Lung (tissue), 12 donors: Measurements from ENCODE around the gene CIB2. TPM values are rescaled to one million over a fixed set of nuclear protein-coding genes. Genes with fewer than 3 reads are reported as not detected.

Experiments used
- ATAC-seq: fragments of 200-7000 bp; cut with Tn5 transposase; one replicate; pipeline ENCODE4 v1.9.1; 2020; ENCODE audit warnings: moderate number of reproducible peaks; ENCODE audit not compliant: insufficient read depth, low FRiP score
- DNase-seq, 3 donors: peaks; one replicate each; pipeline ENCODE4 v3.0.0-alpha.2; 2013 to 2017
- H3K27ac ChIP-seq, 2 donors: one replicate each; pipeline ENCODE4 v1.5.1; 2013; ENCODE audit warnings: mild to moderate bottlenecking in 2 of 2, moderate library complexity in 2 of 2, control low read depth in 1 of 2, inconsistent platforms in 1 of 2, low read depth in 1 of 2, low read length in 1 of 2
- H3K27me3 ChIP-seq, 3 donors: one replicate each; pipeline ENCODE4 v1.5.1; 2013; ENCODE audit warnings: low read length in 2 of 3; ENCODE audit not compliant: control insufficient read depth in 3 of 3, insufficient read depth in 3 of 3
- H3K36me3 ChIP-seq, 4 donors: one replicate each; pipeline ENCODE4 v1.5.1; 2013; ENCODE audit warnings: low read length in 4 of 4, mild to moderate bottlenecking in 1 of 4, moderate library complexity in 1 of 4; ENCODE audit not compliant: control insufficient read depth in 4 of 4, insufficient read depth in 4 of 4
- H3K4me1 ChIP-seq, 5 donors: one replicate each; pipeline ENCODE4 v1.5.1; 2013; ENCODE audit warnings: low read length in 5 of 5, mild to moderate bottlenecking in 2 of 5, moderate library complexity in 1 of 5; ENCODE audit not compliant: control insufficient read depth in 5 of 5, insufficient read depth in 5 of 5
- H3K4me3 ChIP-seq: one replicate; pipeline ENCODE4 v1.5.1; 2013; ENCODE audit warnings: mild to moderate bottlenecking, control low read depth, moderate library complexity
- H3K9ac ChIP-seq, 2 donors: one replicate each; pipeline ENCODE4 v1.5.1; 2013; ENCODE audit warnings: low read length in 2 of 2, control low read depth in 1 of 2; ENCODE audit not compliant: insufficient read depth in 1 of 2
- H3K9me3 ChIP-seq, 4 donors: one replicate each; pipeline ENCODE4 v1.5.1; 2013; ENCODE audit warnings: low read length in 3 of 4, mild to moderate bottlenecking in 1 of 4, moderate library complexity in 1 of 4; ENCODE audit not compliant: control insufficient read depth in 4 of 4, insufficient read depth in 3 of 4
- WGBS, 2 donors: extraction: QIAGEN DNeasy Blood & Tissue Kit; methylation state at CpG; one replicate each; pipeline ENCODE4 v1.1.7; 2013; 5-methylcytosine and 5-hydroxymethylcytosine counted together
- polyA plus RNA-seq, 2 donors: library from polyadenylated mRNA; stranded (reverse); fragments of 200-250 nt; gene quantifications; one replicate each; pipeline ENCODE4 v1.2.1, GENCODE V29; 2013
- total RNA-seq, 2 donors: library from RNA; depleted of rRNA in 1 of 2; stranded (reverse); fragments of >200 nt in 1 of 2; gene quantifications; one replicate each; pipeline ENCODE4 v1.2.1, GENCODE V29; 2014 to 2021
- TF ChIP-seq, protein P1 (sequence below): IDR thresholded peaks from 2 replicates; pipeline ENCODE4 v1.5.1; 2012; ENCODE audit warnings: mild to moderate bottlenecking; ENCODE audit errors: control extremely low read depth, extremely low read depth
- donor health status: control.
- donor health status: control.
- donor health status: Bipolar disorder and iron deficiency.
- donor health status: healthy.
- donor health status: DM: yes; HTN: yes; CAD: no.

CIB2 gene
- total and polyA plus RNA-seq, 4 donors, result 0.95 to 9.8 (median 2.1) TPM

DNA sequence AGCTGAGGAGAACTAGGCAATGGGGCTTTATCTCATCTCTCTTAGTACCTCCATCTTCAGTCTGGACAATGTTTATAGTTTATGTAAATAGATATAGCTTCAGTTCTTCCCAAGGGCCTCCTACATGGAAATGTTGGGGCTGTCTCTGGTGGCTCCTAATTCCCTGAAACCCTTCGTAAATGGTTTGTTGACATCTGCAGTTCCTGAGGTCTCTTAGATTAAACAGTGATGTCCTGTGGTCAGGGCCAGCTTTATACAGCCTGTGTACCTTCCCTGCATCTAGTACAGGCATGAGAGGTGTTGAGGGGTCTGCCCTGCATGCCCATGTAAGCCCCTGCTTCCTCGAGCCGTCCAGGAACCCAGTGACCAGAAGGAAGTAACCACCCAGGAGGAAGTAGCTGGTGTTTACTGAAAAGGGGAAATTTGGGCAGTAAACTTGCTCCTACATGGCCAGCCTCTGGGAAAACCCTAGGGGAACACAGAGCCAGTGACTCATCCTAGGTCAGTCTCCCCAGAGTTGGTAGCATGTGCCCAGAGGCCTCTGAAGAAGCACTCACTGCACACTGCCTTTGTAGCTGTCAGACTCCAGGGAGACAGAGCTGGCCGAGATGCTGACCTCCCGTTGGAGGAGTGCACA is 49.0 kb downstream of the CIB2 start:
- H3K9me3 ChIP-seq, result no peaks in the 10 kb centered on the region
- H3K27me3 ChIP-seq, result no peaks in the 10 kb centered on the region
- H3K4me3 ChIP-seq, result no peak overlapping the region
- H3K36me3 ChIP-seq, result no peaks in the 10 kb centered on the region
- DNase-seq (no peak), ATAC-seq (peak; percentile 63)
- peaks cover 0 to 21% (median 6%) of the 10 kb centered on the region in 5 donors for H3K4me1 ChIP-seq
- WGBS, 2 donors, result 43 to 48% methylated on average over 5 of the region's 5 CpGs
- no peak overlapping the region for H3K9ac ChIP-seq
- H3K27ac ChIP-seq, result peak overlapping the region in 1 of 2 donors; percentile 76
- TF ChIP-seq, protein P1, sequence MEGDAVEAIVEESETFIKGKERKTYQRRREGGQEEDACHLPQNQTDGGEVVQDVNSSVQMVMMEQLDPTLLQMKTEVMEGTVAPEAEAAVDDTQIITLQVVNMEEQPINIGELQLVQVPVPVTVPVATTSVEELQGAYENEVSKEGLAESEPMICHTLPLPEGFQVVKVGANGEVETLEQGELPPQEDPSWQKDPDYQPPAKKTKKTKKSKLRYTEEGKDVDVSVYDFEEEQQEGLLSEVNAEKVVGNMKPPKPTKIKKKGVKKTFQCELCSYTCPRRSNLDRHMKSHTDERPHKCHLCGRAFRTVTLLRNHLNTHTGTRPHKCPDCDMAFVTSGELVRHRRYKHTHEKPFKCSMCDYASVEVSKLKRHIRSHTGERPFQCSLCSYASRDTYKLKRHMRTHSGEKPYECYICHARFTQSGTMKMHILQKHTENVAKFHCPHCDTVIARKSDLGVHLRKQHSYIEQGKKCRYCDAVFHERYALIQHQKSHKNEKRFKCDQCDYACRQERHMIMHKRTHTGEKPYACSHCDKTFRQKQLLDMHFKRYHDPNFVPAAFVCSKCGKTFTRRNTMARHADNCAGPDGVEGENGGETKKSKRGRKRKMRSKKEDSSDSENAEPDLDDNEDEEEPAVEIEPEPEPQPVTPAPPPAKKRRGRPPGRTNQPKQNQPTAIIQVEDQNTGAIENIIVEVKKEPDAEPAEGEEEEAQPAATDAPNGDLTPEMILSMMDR, result no peak

DNA sequence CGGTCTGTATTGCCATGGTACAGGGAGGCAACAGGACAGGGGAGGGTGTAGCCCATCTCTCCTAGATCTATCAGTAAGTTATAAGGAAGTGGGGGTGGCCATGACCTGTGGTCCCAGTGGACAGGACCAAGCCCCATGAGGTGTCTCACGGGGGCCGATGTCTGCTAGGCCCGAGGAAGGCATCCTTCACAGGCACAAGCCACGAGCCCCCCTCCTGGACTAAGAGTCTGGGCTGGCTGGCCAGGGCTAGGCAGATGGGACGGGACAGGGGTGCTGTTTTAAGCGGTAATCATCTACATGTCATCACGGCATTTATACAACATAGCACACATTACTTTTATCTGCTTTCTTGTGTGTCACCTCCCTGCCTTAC is 51.2 kb downstream of the CIB2 start:
- peaks cover 0 to 29% (median 11%) of the 10 kb centered on the region in 5 donors for H3K4me1 ChIP-seq
- no peak overlapping the region for H3K9ac ChIP-seq
- H3K4me3 ChIP-seq, result no peak overlapping the region
- 97 to 98% methylated on average over 8 of the region's 8 CpGs for WGBS, 2 donors
- no peaks in the 10 kb centered on the region for H3K27me3 ChIP-seq
- ATAC-seq, result no peak
- TF ChIP-seq, protein P1, result no peak
- DNase-seq, result no peak
- no peak overlapping the region for H3K27ac ChIP-seq
- H3K36me3 ChIP-seq, result no peaks in the 10 kb centered on the region
- H3K9me3 ChIP-seq, result no peaks in the 10 kb centered on the region

DNA sequence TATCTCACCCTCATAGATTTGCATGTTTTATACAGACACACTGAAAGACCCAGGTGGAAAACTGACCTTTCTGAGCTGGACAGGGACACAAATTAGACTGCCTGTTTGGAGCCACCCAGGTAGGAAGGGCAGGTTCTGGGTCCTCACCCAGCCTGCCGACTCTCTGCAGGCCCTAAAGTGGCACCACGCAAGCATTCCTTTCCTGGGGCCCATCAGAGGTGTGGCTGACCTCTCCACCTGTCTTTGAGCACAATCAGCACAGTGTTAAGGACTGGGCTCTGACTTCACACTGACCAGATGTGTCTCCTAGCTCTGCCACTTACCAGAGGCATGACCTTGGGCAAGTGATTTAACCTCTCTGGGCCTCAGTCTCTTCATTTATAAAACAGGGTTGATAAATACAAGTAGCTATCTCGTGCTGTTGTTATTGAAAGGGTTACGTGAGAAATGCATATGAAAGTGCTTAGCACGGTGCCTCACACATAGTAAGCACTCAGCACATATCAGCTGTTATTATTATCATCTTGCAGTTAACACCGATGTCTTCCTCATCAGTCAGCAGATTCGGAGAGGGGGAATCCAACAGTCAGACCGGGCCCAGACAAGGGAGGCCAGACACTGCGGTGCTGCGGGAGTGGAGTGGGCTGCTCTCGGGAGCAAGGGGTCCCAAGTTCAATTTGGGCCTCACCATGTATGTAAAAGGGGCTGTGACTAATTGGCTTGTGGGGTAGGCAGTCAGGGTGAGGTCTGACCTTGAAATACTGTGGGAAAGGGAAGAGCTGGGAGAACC is 51.8 kb downstream of the CIB2 start:
- 87 to 93% methylated on average over 11 of the region's 11 CpGs for WGBS, 2 donors

More for the DNA sequence above, 51.8 kb downstream of the CIB2 start:
- Histone ChIP-seq H3K27ac (peak overlapping the region in 1 of 2 donors; percentile 6), H3K27me3 (no peaks in the 10 kb centered on the region), H3K4me1 (peaks cover 0 to 26% (median 9%) of the 10 kb centered on the region in 5 donors), H3K9me3 (no peaks in the 10 kb centered on the region), H3K4me3 (no peak overlapping the region), H3K36me3 (peaks cover 0 to 5% (median 0%) of the 10 kb centered on the region in 4 donors), H3K9ac (no peak overlapping the region)
- TF ChIP-seq, protein P1, result no peak
- no peak for ATAC-seq
- DNase-seq, result no peak
